ENCODE measurements around the gene TMEM131.

The TMEM131 gene

GRCh38 chr2:97745474-97746174 lies 250.1 kb downstream of the TMEM131 start:
- no peak for DNase-seq (ENCODE audit: extremely low read depth, low read depth)

GRCh38 chr2:97743913-97744312 lies 251.8 kb downstream of the TMEM131 start:
- no peak for TF ChIP-seq CTCF (IDR thresholded peaks at IDR 0.05; ENCODE audit: low read depth, low read length)
- DNase-seq (ENCODE audit: extremely low read depth, low read depth), result no peak

More at GRCh38 chr2:97745474-97746174, 250.1 kb downstream of the TMEM131 start:
- no peak for TF ChIP-seq CTCF (IDR thresholded peaks at IDR 0.05; ENCODE audit: low read depth, low read length)

GRCh38 chr2:97742381-97742847 lies 253.3 kb downstream of the TMEM131 start:
- DNase-seq (ENCODE audit: extremely low read depth, low read depth), result no peak

GRCh38 chr2:97741686-97742085 lies 254.1 kb downstream of the TMEM131 start:
- no peak for TF ChIP-seq CTCF (IDR thresholded peaks at IDR 0.05; ENCODE audit: low read depth, low read length)
- no peak for DNase-seq (ENCODE audit: extremely low read depth, low read depth)

More at GRCh38 chr2:97742381-97742847, 253.3 kb downstream of the TMEM131 start:
- TF ChIP-seq CTCF (IDR thresholded peaks at IDR 0.05; ENCODE audit: low read depth, low read length), result no peak

- no peak for TF ChIP-seq CTCF (IDR thresholded peaks at IDR 0.05; ENCODE audit: low read depth, low read length)
- no peak for DNase-seq (ENCODE audit: extremely low read depth, low read depth)
Measured at GRCh38 chr2:97741251-97741650, 254.5 kb downstream of the TMEM131 start.

GRCh38 chr2:97740590-97741182 lies 255.1 kb downstream of the TMEM131 start:
- DNase-seq (ENCODE audit: extremely low read depth, low read depth), result no peak
- TF ChIP-seq CTCF (IDR thresholded peaks at IDR 0.05; ENCODE audit: low read depth, low read length), result peak; percentile 74

GRCh38 chr2:97739893-97740245 lies 255.9 kb downstream of the TMEM131 start:
- TF ChIP-seq CTCF (IDR thresholded peaks at IDR 0.05; ENCODE audit: low read depth, low read length), result no peak
- DNase-seq (ENCODE audit: extremely low read depth, low read depth), result no peak

Measured in AG09319 (cell line).